HG03342 (cell line): Measurements from ENCODE around the gene CCDC106.
A peak's percentile ranks its signal among the peaks of the same experiment; 100 is the strongest.

Source experiments
- ATAC-seq: cut with Tn5 transposase; IDR thresholded peaks from one replicate; pipeline ENCODE4 v1.9.1; 2021; ENCODE audit warnings: mild to moderate bottlenecking, moderate library complexity; ENCODE audit not compliant: unreplicated experiment

CCDC106 gene

GRCh38 chr19:55666343-55667005 lies 18.5 kb downstream of the CCDC106 start:
- ATAC-seq: no peak

- no peak for ATAC-seq
Observed at GRCh38 chr19:55667006-55667381, 19.0 kb downstream of the CCDC106 start.

DNA sequence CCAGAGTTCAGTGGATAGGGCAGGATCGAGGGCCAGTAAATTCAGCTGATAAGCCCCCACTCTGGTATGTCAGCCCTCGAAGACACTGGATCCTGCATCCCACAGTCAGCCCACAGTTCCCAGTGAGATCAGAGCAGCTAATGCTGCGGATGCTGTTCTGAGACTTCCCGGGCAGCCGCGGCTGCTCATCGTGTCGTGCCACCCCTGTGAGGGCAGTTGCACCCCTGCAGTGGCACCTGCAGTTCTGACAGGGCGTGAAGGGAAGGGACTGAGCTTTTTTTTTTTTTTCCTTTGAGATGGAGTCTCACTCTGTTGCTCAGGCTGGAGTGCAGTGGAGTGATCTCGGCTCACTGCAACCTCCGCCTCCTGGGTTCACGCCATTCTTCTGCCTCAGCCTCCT lies 19.5 kb downstream of the CCDC106 start:
- no peak for ATAC-seq

GRCh38 chr19:55667958-55668357 lies 19.9 kb downstream of the CCDC106 start:
- ATAC-seq: no peak

GRCh38 chr19:55668603-55669348 lies 20.8 kb downstream of the CCDC106 start:
- no peak for ATAC-seq

GRCh38 chr19:55669418-55670279 lies 21.6 kb downstream of the CCDC106 start:
- ATAC-seq: no peak

- ATAC-seq: no peak
Observed at GRCh38 chr19:55670280-55671053, 22.5 kb downstream of the CCDC106 start.

GRCh38 chr19:55671054-55671378 lies 23.0 kb downstream of the CCDC106 start:
- no peak for ATAC-seq

- ATAC-seq: no peak
Observed at GRCh38 chr19:55672418-55672817, 24.4 kb downstream of the CCDC106 start.

DNA sequence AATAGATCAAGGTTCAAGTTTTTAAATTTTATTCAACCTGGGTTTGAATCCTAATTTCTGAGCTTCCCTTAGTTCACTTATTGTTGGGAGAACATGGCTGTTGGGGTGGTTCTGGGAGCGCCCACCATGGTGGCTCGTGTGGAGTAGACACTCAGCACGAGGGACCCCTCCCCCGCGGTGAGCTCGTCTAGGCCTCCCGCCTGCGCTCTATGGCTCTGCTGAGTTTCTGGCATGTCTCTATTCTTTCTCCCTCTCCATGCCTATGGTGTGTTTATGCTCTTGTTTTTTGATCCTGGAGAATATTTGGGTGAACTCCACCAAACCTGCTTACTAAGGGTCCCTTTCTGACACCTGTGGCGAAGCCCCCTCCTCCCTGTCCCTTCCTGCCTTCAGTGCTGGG lies 25.5 kb downstream of the CCDC106 start:
- no peak for ATAC-seq

DNA sequence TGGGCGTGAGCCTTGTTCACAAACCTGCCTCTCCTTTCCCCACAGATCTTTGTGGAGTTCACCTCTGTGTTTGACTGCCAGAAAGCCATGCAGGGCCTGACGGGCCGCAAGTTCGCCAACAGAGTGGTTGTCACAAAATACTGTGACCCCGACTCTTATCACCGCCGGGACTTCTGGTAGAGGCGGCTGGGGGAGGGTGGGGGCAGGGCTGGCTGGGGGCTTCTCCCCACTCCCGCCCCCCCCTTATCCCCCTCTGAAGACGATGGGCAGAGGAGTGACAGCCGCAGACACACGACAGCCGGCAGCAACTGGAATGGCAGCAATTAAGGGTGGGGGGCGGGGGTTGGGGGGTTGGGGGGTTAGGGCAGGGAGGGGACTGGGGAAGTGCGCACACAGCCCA lies 25.9 kb downstream of the CCDC106 start:
- no peak for ATAC-seq

- ATAC-seq: no peak
Observed at GRCh38 chr19:55674459-55674840, 26.4 kb downstream of the CCDC106 start.

GRCh38 chr19:55674841-55675660 lies 27.0 kb downstream of the CCDC106 start, which contains the start of gene EPN1:
Gene EPN1 (plus strand): TSS chr19:55675226. CDS start chr19:55678628, 3,402 bp downstream.
- ATAC-seq: peak; percentile 67

DNA sequence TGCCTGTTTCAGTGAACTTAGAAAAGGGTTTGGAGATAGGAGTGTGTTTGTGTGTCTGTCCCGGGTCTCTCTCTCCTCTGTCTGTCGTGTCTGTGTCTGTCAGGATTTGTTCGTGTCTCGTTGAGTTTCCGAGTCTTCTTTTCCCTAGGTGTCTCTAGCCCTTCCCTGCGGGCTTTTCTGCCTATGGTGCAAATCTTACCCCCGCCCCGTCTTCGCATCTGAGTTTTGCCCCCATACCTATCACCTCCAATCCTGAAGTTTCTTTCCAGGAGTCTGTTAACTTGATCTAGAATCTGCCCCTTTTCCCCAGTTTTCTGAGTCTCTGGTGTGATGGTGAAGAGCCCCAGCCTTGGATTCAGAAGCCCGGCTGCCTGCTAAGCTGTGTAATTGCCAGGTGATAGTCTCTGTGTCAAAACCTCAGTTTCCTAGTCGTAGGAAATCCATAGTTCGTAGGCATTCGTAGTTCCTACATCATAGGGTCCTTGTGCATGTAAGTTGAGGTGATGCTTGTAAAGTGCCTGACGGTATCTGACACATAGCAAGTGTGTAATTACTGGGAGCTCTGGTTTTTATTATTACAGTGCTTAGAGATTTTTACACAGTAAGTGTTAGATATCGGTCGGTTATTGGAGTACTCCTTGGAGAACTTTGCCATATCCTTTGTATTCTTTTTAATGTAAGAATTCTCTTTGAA lies 27.8 kb downstream of the CCDC106 start:
- no peak for ATAC-seq

GRCh38 chr19:55676383-55676782 lies 28.4 kb downstream of the CCDC106 start:
- no peak for ATAC-seq

GRCh38 chr19:55676889-55677505 lies 29.0 kb downstream of the CCDC106 start:
- no peak for ATAC-seq

DNA sequence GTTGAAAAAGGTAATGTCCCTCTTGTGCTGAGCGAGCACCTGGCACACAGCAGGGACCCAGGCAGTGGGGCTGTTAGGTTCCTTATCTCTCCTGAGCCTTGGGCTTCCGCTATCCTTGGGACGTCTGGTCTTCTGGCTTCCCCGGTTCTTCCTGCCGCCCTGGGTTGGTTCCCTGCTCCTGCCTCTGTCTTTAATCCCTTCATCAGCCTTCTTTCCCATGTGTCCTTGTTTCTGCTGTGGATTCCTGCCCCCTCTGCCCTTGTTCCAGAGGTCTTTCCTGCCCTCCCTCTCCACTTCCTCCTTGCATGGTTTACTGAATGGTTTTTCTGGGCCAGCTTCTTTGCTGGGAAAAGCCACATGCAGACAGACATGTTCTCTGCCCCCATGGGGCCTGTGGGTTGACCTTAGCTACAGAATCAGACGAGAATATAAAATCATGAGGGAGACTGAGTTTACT lies 29.6 kb downstream of the CCDC106 start:
- ATAC-seq: no peak

DNA sequence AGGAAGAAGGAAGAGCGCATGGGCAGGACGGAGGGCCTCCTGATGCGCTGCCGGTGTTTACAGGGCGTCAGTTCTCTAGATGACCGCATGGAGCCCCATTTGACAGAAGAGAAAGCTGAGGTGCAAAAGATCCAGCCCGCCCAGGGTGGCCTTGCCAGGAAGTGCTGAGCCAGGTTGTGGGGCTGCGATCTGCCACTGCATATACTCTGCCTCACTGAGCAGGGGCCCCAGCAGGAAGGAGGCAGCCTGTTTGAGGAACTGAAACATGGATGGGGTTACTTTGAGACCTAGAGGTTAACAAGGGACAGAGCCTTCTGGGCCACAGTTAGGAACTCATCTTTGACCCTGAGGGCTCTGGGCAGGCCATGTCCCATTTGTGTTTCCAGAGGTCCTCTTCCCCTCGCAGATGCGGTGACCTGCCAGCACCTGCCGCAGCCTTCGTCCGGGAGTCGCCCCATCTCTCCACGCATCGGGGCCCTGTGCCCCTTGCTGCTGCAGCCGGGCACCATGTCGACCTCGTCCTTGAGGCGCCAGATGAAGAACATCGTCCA lies 30.2 kb downstream of the CCDC106 start:
- peak; percentile 65 for ATAC-seq
